Tibial nerve (tissue), 3 donors: Measurements from ENCODE around the gene ABCG5.

ENCODE experiments used
- CTCF ChIP-seq, 5 experiments: fragments of 200-600 bp in 3 of 5; fragments of 450-650 bp in 2 of 5; sonication (generic) in 3 of 5; IDR thresholded peaks; one replicate each; pipeline ENCODE4 v1.5.1; 2016 to 2019; ENCODE audit warnings: antibody characterized with exemption in 5 of 5, mild to moderate bottlenecking in 3 of 5, moderate library complexity in 2 of 5
- POLR2A ChIP-seq, 2 donors: fragments of 450-650 bp; IDR thresholded peaks; one replicate each; pipeline ENCODE4 v1.6.1; 2017; ENCODE audit warnings: antibody characterized with exemption in 2 of 2, mild to moderate bottlenecking in 2 of 2, moderate library complexity in 2 of 2

GRCh38 chr2:43806719-43807031, 32.0 kb downstream of the ABCG5 start:
- TF ChIP-seq POLR2A (IDR thresholded peaks at IDR 0.05), result no peak
- TF ChIP-seq CTCF (IDR thresholded peaks at IDR 0.05), result no peak
